ENCODE results near the gene TOB1. TPM values are rescaled to one million over a fixed set of nuclear protein-coding genes. Genes with fewer than 3 reads are reported as not detected.

TOB1 gene
- total RNA-seq, 1 donor = 18.6 TPM

DNA sequence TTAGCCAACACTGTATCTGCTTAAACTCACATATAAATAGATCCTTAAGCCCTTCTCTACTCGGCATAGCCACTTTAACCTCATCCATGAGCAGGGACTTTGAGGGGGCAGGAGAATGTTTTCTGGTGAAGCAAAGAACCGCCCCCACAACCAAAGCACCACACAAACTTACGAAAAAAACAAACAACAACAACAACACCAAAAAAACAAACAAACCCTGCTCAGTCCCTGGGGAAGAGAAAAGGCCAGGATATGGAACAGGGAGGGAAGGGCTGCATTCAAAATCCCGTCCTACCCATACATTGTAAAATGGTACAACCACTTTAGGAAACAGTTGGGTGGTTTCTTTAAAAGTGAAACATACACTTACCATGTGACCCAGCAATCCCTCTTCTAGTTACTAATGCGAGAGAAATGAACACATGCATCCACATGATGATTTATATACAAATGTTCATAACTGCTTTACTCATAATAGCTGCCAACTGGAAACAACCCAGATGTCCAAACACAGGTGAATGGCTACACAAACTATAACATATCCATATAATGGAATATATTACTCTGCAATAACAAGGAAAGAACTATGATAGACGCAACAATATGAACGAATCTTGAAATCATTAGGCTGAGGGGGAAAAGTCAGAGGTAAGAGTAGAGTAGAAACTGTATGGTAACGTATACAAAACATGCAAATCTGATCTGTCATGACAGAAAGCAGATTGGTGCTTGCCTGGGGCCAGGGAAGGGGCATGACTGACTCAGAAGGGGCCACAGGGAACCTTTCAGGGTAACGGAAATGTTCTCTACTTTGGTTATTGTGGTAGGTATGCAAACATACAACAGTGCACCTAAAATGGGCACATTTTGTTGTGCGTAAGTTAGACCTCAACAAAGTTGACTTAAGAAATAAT lies 37.7 kb upstream of the TOB1 start:
- TF ChIP-seq, protein P1, sequence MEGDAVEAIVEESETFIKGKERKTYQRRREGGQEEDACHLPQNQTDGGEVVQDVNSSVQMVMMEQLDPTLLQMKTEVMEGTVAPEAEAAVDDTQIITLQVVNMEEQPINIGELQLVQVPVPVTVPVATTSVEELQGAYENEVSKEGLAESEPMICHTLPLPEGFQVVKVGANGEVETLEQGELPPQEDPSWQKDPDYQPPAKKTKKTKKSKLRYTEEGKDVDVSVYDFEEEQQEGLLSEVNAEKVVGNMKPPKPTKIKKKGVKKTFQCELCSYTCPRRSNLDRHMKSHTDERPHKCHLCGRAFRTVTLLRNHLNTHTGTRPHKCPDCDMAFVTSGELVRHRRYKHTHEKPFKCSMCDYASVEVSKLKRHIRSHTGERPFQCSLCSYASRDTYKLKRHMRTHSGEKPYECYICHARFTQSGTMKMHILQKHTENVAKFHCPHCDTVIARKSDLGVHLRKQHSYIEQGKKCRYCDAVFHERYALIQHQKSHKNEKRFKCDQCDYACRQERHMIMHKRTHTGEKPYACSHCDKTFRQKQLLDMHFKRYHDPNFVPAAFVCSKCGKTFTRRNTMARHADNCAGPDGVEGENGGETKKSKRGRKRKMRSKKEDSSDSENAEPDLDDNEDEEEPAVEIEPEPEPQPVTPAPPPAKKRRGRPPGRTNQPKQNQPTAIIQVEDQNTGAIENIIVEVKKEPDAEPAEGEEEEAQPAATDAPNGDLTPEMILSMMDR (IDR thresholded peaks at IDR 0.05; ENCODE audit: insufficient read depth, low read depth, low read length) = no peak
- H3K4me3 ChIP-seq (ENCODE audit: low read depth, low read length) = no peak overlapping the region
- peak; percentile 84 for DNase-seq (ENCODE audit: low read depth)

DNA sequence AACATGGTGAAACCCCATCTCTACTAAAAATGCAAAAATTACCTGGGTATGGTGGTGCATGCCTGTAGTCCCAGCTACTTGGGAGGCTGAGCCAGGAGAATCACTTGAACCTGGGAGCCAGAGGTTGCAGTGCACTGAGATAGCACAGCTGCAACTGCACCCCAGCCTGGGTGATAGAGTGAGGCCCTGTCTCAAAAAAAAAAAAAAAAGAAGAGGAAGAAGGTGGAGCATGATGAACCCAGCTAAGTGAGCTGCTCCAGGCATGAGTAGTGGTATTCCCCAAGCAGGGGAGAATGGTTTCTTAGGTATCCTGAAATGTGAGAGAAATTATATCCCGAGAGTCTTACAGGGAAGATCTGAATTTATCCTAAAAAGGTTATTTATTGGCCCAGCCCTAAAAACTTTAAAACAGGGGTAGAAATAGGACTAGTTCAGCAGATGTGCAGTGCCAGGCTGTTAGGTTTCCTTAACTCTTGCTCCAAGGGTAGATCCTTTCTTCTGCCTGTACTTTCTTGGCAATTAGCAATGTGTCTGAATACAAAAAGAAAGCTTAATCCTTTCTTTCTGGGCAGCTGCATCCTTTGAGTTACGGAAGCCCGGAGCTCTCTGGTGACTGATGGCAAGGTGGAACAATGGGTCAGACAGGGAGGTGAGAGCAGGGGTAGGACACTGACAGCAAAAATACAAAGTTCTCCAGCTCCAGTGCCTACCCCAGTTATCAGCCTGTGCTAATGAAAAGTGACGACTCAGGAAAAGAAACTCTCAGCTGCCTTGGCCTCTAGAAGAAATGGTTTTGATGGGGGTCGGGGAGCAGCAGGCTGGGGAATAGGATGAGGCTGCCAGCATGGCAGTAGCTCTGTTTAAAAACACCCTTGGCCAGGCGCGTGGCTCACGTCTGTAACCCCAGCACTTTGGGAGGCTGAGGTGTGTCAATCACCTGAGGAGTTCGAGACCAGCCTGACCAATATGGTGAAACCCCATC lies 36.5 kb upstream of the TOB1 start:
- no peak for DNase-seq (ENCODE audit: low read depth)
- no peak overlapping the region for H3K4me3 ChIP-seq (ENCODE audit: low read depth, low read length)
- TF ChIP-seq, protein P1 (IDR thresholded peaks at IDR 0.05; ENCODE audit: insufficient read depth, low read depth, low read length) = no peak

DNA sequence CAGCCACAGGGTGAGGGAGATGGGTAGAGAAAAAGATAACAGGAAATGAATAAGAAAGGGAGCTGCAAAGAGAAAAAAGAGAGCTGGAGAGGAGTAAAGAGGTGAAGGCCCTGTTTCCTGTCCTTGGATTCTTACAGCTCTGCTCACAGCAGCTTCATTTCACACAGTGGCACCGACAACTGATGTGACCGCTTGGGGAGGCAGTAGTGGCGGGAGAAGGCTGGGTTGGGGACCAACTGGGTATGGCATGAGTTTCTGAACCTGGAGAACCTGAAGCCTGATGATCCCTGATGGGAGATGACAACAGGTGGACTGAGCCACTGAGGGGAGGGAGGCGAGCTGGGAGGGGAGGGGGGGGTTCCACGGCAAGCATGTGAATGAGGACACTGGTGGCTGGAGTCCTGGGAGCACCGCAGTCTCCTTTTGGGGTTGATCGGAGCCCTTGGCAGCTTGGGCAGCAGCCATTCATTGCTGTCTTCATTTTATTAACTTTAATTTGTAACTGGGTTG lies 34.3 kb upstream of the TOB1 start:
- no peak overlapping the region for H3K4me3 ChIP-seq (ENCODE audit: low read depth, low read length)
- no peak for DNase-seq (ENCODE audit: low read depth)
- TF ChIP-seq, protein P1 (IDR thresholded peaks at IDR 0.05; ENCODE audit: insufficient read depth, low read depth, low read length) = no peak

DNA sequence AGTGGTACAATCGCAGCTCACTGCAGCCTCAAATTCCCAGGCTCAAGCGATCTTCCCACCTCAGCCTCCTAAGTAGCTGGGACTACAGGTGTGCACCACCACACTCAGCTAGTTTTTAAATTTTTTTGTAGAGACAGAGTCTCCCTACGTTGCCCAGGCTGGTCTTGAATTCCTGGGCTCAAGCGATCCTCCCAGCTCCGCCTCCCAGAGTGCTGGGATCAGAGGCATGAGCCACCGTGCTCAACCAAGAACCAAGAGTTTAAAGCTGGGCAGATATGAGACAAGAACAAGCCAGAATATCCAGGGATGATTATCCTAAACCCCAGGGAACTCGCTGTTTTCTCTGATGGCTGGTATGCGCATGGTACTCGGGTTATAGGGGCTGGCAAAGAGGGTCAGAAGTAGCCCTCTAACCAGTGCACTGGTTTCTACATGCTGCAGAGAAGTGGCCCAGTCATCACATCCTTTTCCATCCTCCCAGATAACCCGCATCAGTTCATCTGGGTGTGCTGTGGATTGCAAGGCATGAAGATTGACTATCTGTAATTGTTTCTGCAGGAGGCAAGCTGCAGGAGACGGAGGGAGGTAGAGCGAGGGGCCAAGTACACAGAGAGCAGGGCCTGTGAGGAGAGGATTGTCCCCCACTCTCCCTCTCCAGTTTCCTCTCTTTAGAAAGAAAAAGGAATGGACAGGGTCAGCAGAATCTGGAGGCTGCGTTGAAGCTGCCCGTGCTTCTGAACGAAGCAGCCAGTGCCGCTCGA lies 33.6 kb upstream of the TOB1 start:
- no peak overlapping the region for H3K4me3 ChIP-seq (ENCODE audit: low read depth, low read length)
- TF ChIP-seq, protein P1 (IDR thresholded peaks at IDR 0.05; ENCODE audit: insufficient read depth, low read depth, low read length) = no peak
- DNase-seq (ENCODE audit: low read depth) = no peak

DNA sequence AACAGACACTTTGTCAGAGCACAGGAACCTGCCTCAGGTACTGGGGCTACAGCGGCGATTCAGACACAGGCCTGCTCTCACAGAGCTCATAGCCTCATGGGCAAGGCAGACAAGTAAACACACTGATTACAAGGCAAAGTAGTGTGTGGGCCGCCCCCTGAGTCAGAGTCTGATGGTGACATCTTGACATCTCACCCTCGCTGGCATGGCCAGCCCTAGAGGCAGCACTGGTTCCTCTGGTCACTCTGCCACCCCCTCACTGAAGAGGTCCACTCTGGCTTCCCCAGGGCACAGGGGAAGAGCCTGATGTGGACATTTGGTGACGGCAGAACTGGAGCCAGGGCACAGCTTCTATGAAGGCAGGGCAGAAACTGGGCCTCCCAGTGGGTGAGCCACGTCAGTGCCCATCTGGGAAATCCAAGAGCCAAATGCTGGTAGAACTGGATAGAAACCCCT lies 32.9 kb upstream of the TOB1 start:
- H3K4me3 ChIP-seq (ENCODE audit: low read depth, low read length) = no peak overlapping the region
- TF ChIP-seq, protein P1 (IDR thresholded peaks at IDR 0.05; ENCODE audit: insufficient read depth, low read depth, low read length) = no peak
- DNase-seq (ENCODE audit: low read depth) = no peak

Data from fibroblast of villous mesenchyme (primary cell).